IPS-18c (cell line): ENCODE data around the gene FOXE3.
"Not testable (repeated sequence)": the region's sequence is repeated elsewhere in the genome, so short reads cannot be mapped to it uniquely, and the experiment has no call there.

Experiments
- H3K4me3 ChIP-seq: 2 replicates; pipeline ENCODE4 v1.7.0; 2013; ENCODE audit warnings: low read depth, mild to moderate bottlenecking, low read length, moderate library complexity; ENCODE audit not compliant: insufficient read depth
- H3K9me3 ChIP-seq: one replicate; pipeline ENCODE4 v1.6.1; 2013; ENCODE audit warnings: mild to moderate bottlenecking, low read length, moderate library complexity; ENCODE audit not compliant: control insufficient read depth, insufficient read depth

The FOXE3 gene

GRCh38 chr1:47439819-47440598, 23.9 kb downstream of the FOXE3 start:
- Histone ChIP-seq H3K9me3 (no peaks in the 10 kb centered on the region), H3K4me3 (no peak overlapping the region)

GRCh38 chr1:47440599-47441081, 24.6 kb downstream of the FOXE3 start:
- Histone ChIP-seq H3K4me3 (no peak overlapping the region), H3K9me3 (no peaks in the 10 kb centered on the region)

- Histone ChIP-seq H3K9me3 (no peaks in the 10 kb centered on the region), H3K4me3 (no peak overlapping the region)
These were observed 25.5 kb downstream of the FOXE3 start for GRCh38 chr1:47441450-47442106.

- H3K4me3 ChIP-seq = no peak overlapping the region
- H3K9me3 ChIP-seq = no peaks in the 10 kb centered on the region
These were observed 26.1 kb downstream of the FOXE3 start for GRCh38 chr1:47442202-47442601.

GRCh38 chr1:47442842-47443529, 26.9 kb downstream of the FOXE3 start:
- H3K9me3 ChIP-seq = no peaks in the 10 kb centered on the region
- no peak overlapping the region for H3K4me3 ChIP-seq

GRCh38 chr1:47443530-47444296, 27.6 kb downstream of the FOXE3 start:
- H3K9me3 ChIP-seq = no peaks in the 10 kb centered on the region
- H3K4me3 ChIP-seq = 0 out of 2 replicates have a peak overlapping the region, but pooled peaks have one; percentile 9

GRCh38 chr1:47444297-47444561, 28.1 kb downstream of the FOXE3 start:
- peak overlapping the region; percentile 11; the same call in 1 of the 2 replicates for H3K4me3 ChIP-seq

GRCh38 chr1:47444562-47445465, 28.7 kb downstream of the FOXE3 start:
- Histone ChIP-seq H3K9me3 (no peaks in the 10 kb centered on the region), H3K4me3 (peak overlapping the region; percentile 11)

More at GRCh38 chr1:47444297-47444561, 28.1 kb downstream of the FOXE3 start:
- no peaks in the 10 kb centered on the region for H3K9me3 ChIP-seq

GRCh38 chr1:47445823-47446550, 29.9 kb downstream of the FOXE3 start:
- no peak overlapping the region; the same call in 1 of the 2 replicates for H3K4me3 ChIP-seq
- H3K9me3 ChIP-seq = no peaks in the 10 kb centered on the region

GRCh38 chr1:47448462-47449222, 32.6 kb downstream of the FOXE3 start:
- Histone ChIP-seq H3K9me3 (no peaks in the 10 kb centered on the region), H3K4me3 (no peak overlapping the region)

- Histone ChIP-seq H3K9me3 (no peaks in the 10 kb centered on the region), H3K4me3 (peak overlapping the region; percentile 15; the same call in 1 of the 2 replicates)
These were observed 33.9 kb downstream of the FOXE3 start for GRCh38 chr1:47449822-47450552.

GRCh38 chr1:47450606-47451005, 34.5 kb downstream of the FOXE3 start:
- Histone ChIP-seq H3K4me3 (no peak overlapping the region), H3K9me3 (no peaks in the 10 kb centered on the region)

GRCh38 chr1:47452426-47452825, 36.3 kb downstream of the FOXE3 start:
- Histone ChIP-seq H3K9me3 (no peaks in the 10 kb centered on the region), H3K4me3 (no peak overlapping the region)

- not testable (repeated sequence) for H3K9me3 ChIP-seq, H3K4me3 ChIP-seq
These were observed 37.8 kb downstream of the FOXE3 start for GRCh38 chr1:47453910-47454309.

GRCh38 chr1:47456250-47456649, 40.2 kb downstream of the FOXE3 start:
- Histone ChIP-seq H3K4me3 (no peak overlapping the region), H3K9me3 (no peaks in the 10 kb centered on the region)
